HEK293T (cell line): ENCODE measurements around the gene PNKD.

Source experiments
- ARNT ChIP-seq: fragments of 450-650 bp; IDR thresholded peaks from 2 replicates; pipeline ENCODE4 v1.6.1; 2017; ENCODE audit warnings: mild to moderate bottlenecking
- FOXM1 ChIP-seq: fragments of 450-650 bp; IDR thresholded peaks from 2 replicates; pipeline ENCODE4 v1.6.1; 2017; ENCODE audit warnings: mild to moderate bottlenecking, borderline replicate concordance
- NFRKB ChIP-seq: fragments of 450-650 bp; IDR thresholded peaks from 2 replicates; pipeline ENCODE4 v1.6.1; 2016; ENCODE audit warnings: mild to moderate bottlenecking, moderate library complexity

GRCh38 chr2:218394298-218395089 lies 124.2 kb downstream of the PNKD start:
- TF ChIP-seq FOXM1 (no peak), ARNT (no peak), NFRKB (no peak)
